ENCODE measurements around the gene SLC26A8. TPM values are rescaled to one million over a fixed set of nuclear protein-coding genes. Genes with fewer than 3 reads are reported as not detected.

Gene SLC26A8
- total and polyA plus RNA-seq, 9 donors = 0.07 to 0.17 (median 0.10) TPM; not detected in 4

- H3K27me3 ChIP-seq = no peaks in the 10 kb centered on the region
- intact Hi-C loops (cut with DNase I) = no loop called here
- no peak for DNase-seq
- WGBS, 3 donors = 95 to 99% (median 96%) methylated on average over 1 of the region's 1 CpG
- no peak overlapping the region for H3K27ac ChIP-seq
- H3K36me3 ChIP-seq = no peaks in the 10 kb centered on the region
- no peak overlapping the region for H3K4me3 ChIP-seq
- no peak for TF ChIP-seq EP300 (IDR thresholded peaks at IDR 0.05)
- TF ChIP-seq POLR2A (IDR thresholded peaks at IDR 0.05) = no peak
- no peak for TF ChIP-seq CTCF (IDR thresholded peaks at IDR 0.05)
- H3K4me1 ChIP-seq (ENCODE audit: insufficient read depth) = no peaks in the 10 kb centered on the region
- H3K9me3 ChIP-seq = no peaks in the 10 kb centered on the region
These were observed 128.2 kb downstream of the SLC26A8 start for GRCh38 chr6:35896228-35896627.

- 89 to 95% (median 91%) methylated on average over 3 of the region's 3 CpGs for WGBS, 3 donors
- H3K27me3 ChIP-seq = no peaks in the 10 kb centered on the region
- TF ChIP-seq EP300 (IDR thresholded peaks at IDR 0.05) (no peak), POLR2A (IDR thresholded peaks at IDR 0.05) (no peak), CTCF (IDR thresholded peaks at IDR 0.05) (no peak)
- DNase-seq = no peak
- no peaks in the 10 kb centered on the region for H3K36me3 ChIP-seq
- H3K4me1 ChIP-seq (ENCODE audit: insufficient read depth) = no peaks in the 10 kb centered on the region
- H3K27ac ChIP-seq = no peak overlapping the region
- H3K4me3 ChIP-seq = no peak overlapping the region
- H3K9me3 ChIP-seq = no peaks in the 10 kb centered on the region
- intact Hi-C loops (cut with DNase I) = no loop called here
These were observed 128.9 kb downstream of the SLC26A8 start for GRCh38 chr6:35895560-35895959.

- no peaks in the 10 kb centered on the region for H3K9me3 ChIP-seq
- WGBS, 3 donors = 22 to 33% (median 23%) methylated on average over 2 of the region's 2 CpGs
- no peak for TF ChIP-seq CTCF (IDR thresholded peaks at IDR 0.05)
- no peak for TF ChIP-seq EP300 (IDR thresholded peaks at IDR 0.05)
- TF ChIP-seq POLR2A (IDR thresholded peaks at IDR 0.05) = no peak
These were observed 129.7 kb downstream of the SLC26A8 start for GRCh38 chr6:35894776-35895175.

More at GRCh38 chr6:35894776-35895175, 129.7 kb downstream of the SLC26A8 start:
- Histone ChIP-seq H3K4me3 (no peak overlapping the region), H3K27ac (no peak overlapping the region), H3K27me3 (no peaks in the 10 kb centered on the region), H3K4me1 (ENCODE audit: insufficient read depth) (no peaks in the 10 kb centered on the region), H3K36me3 (no peaks in the 10 kb centered on the region)
- intact Hi-C loops (cut with DNase I) = no loop called here
- no peak for DNase-seq

Other genes with a start within 250 kb of the SLC26A8 start
- gene CLPSL2, start 248.0 kb downstream of the SLC26A8 start, total RNA-seq = not detected
- gene CLPSL2, start 248.0 kb downstream of the SLC26A8 start, polyA plus RNA-seq = not detected
- gene CLPSL1, start 243.6 kb downstream of the SLC26A8 start, total RNA-seq = not detected
- not detected for gene CLPSL1, start 243.6 kb downstream of the SLC26A8 start, polyA plus RNA-seq
- 10 to 100 TPM in 2 of 7 donors, 1 to 10 TPM in 1, not detected in 4; 3.1 to 16.0 (median 10.2) TPM for gene CLPS, start 227.3 kb downstream of the SLC26A8 start, total RNA-seq
- not detected for gene CLPS, start 227.3 kb downstream of the SLC26A8 start, polyA plus RNA-seq
- not detected for gene LHFPL5, start 219.3 kb downstream of the SLC26A8 start, total RNA-seq
- gene LHFPL5, start 219.3 kb downstream of the SLC26A8 start, polyA plus RNA-seq = not detected
- gene SRPK1, start 103.5 kb downstream of the SLC26A8 start, total RNA-seq = 10 to 100 TPM; 21.1 to 28.4 (median 23.5) TPM
- gene SRPK1, start 103.5 kb downstream of the SLC26A8 start, polyA plus RNA-seq = 10 to 100 TPM in 1 of 2 donors, 1 to 10 TPM in 1; 7.3 to 18.5 TPM
- 10 to 100 TPM; 28.1 to 58.8 (median 37.1) TPM for gene MAPK14, start 3.2 kb upstream of the SLC26A8 start, total RNA-seq
- 10 to 100 TPM; 18.6 to 54.4 TPM for gene MAPK14, start 3.2 kb upstream of the SLC26A8 start, polyA plus RNA-seq
- gene MAPK13, start 105.9 kb upstream of the SLC26A8 start, total RNA-seq = 10 to 100 TPM in 1 of 7 donors, 1 to 10 TPM in 6; 3.3 to 15.6 (median 6.2) TPM
- 1 to 10 TPM; 3.4 to 8.0 TPM for gene MAPK13, start 105.9 kb upstream of the SLC26A8 start, polyA plus RNA-seq
- 10 to 100 TPM; 15.7 to 34.5 (median 31.0) TPM for gene BRPF3, start 172.1 kb upstream of the SLC26A8 start, total RNA-seq
- gene BRPF3, start 172.1 kb upstream of the SLC26A8 start, polyA plus RNA-seq = 10 to 100 TPM; 18.2 to 30.3 TPM
- gene PNPLA1, start 245.4 kb upstream of the SLC26A8 start, total RNA-seq = under 1 TPM in 2 of 7 donors, not detected in 5; 0.18 to 0.20 TPM
- under 1 TPM; 0.04 to 0.07 TPM for gene PNPLA1, start 245.4 kb upstream of the SLC26A8 start, polyA plus RNA-seq